ENCODE results near the gene CMTM4.
"Not testable (repeated sequence)": the region's sequence is repeated elsewhere in the genome, so short reads cannot be mapped to it uniquely, and the experiment has no call there.

The CMTM4 gene

DNA sequence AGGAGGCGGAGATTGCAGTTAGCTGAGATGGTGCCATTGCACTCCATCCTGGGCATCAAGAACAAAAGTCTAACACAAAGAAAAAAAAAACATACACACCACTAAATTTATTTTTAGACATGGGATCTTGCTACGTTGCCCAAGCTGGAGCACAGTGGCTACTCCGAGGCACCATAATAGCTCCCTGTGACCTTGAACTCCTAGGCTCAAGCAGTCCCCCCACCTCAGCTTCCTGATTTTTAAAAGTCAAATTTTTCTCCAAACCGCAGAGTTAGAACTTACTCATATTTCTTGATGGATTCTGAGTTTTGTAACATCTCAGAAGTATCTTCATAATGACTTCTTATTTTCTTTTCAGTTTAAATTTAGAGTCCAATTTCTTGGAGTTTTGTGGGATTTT lies 3.4 kb downstream of the CMTM4 start:
- DNase-seq (ENCODE audit: low spot score), result no peak
- TF ChIP-seq, protein P1, sequence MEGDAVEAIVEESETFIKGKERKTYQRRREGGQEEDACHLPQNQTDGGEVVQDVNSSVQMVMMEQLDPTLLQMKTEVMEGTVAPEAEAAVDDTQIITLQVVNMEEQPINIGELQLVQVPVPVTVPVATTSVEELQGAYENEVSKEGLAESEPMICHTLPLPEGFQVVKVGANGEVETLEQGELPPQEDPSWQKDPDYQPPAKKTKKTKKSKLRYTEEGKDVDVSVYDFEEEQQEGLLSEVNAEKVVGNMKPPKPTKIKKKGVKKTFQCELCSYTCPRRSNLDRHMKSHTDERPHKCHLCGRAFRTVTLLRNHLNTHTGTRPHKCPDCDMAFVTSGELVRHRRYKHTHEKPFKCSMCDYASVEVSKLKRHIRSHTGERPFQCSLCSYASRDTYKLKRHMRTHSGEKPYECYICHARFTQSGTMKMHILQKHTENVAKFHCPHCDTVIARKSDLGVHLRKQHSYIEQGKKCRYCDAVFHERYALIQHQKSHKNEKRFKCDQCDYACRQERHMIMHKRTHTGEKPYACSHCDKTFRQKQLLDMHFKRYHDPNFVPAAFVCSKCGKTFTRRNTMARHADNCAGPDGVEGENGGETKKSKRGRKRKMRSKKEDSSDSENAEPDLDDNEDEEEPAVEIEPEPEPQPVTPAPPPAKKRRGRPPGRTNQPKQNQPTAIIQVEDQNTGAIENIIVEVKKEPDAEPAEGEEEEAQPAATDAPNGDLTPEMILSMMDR (conservative IDR thresholded peaks at IDR 0.05; ENCODE audit: low read depth), result no peak
- POLR2A ChIA-PET (ENCODE audit: low non-redundant PET), result no interaction called here
- no peak overlapping the region for H3K27ac ChIP-seq
- CTCF ChIA-PET, result interaction anchor here (0.6 kb wide), 1 partner anchor 43 kb away, joined by 4 read pairs; no protein-coding TSS in a partner anchor

DNA sequence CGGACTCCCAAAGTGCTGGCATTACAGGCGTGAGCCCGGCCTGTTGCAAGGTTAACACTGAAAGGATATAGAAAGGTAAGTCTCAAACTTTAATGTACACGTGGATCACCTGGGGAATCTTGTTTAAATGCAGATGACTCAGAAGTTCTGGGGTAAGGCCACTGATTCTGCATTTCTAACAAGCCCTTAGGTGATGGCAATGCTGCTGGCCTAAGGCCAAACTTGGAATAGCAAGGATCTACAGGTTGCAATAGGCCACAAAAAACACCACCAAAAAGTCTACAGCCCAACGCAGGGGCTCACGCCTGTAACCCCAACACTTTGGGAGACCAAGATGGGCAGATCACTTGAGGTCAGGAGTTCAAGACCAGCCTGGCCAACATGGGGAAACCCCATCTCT lies 4.2 kb downstream of the CMTM4 start:
- POLR2A ChIA-PET (ENCODE audit: low non-redundant PET), result no interaction called here
- TF ChIP-seq, protein P1 (conservative IDR thresholded peaks at IDR 0.05; ENCODE audit: low read depth), result no peak
- CTCF ChIA-PET, result no interaction called here

DNA sequence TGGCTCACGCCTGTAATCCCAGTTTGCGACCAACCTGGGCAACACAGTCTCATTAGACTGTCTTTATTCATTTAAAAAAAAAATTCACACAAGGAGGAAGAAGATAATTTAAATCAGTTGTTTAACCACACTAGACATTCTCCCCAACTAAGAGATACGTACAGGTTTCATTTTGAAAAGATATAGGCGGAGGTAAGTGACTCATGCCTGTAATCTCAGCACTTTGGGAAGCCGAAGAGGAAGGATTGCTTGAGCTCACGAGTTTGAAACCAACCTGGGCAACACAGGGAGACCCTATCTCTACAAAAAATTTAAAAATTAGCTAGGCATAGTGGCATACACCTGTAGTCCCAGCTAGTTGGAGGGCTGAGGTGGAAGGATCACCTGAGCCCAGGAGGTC lies 5.3 kb downstream of the CMTM4 start:
- POLR2A ChIA-PET (ENCODE audit: low non-redundant PET), result interaction anchor here (0.6 kb wide), 1 partner anchor 16 kb away, joined by 3 read pairs; no protein-coding TSS in a partner anchor
- no peak for DNase-seq (ENCODE audit: low spot score)
- TF ChIP-seq, protein P1 (conservative IDR thresholded peaks at IDR 0.05; ENCODE audit: low read depth), result no peak
- CTCF ChIA-PET, result no interaction called here
- no peak overlapping the region for H3K27ac ChIP-seq

More for the DNA sequence above, 4.2 kb downstream of the CMTM4 start:
- peak; percentile 74 for DNase-seq (ENCODE audit: low spot score)
- no peak overlapping the region for H3K27ac ChIP-seq

DNA sequence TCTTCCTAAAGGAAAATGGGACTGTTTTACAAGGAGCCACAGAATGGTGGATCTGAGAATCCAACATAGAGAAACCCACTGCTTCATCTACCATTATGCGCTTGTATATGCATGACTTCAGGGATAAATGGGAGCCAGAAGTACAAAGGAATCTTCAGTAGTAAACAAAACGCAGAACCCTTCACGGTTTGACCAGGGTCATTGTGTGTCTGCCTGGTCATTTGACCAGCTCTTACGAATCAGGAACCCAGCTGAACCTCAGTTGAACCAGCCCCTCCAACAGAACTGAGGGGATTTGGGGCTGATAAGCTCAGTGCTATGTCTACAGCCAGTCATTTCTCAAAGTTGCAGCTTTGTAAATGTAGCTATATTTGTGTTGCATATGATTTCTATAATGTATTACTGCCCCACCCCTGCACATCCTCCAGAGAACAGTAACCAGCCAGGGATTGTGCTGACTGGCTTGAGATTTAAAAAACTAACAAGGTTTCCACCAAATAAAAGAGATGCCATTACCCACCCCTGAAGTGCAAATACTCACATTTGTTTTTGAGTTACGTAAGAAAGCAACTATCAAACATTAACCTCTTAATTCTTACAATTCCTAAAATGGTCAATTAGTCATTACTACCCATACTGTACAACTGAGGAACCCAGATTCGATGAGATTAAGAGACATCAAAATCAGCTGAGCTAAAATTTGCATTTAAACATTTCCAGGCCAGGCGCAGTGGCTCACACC lies 6.3 kb downstream of the CMTM4 start:
- TF ChIP-seq, protein P1 (conservative IDR thresholded peaks at IDR 0.05; ENCODE audit: low read depth), result no peak
- POLR2A ChIA-PET (ENCODE audit: low non-redundant PET), result no interaction called here
- DNase-seq (ENCODE audit: low spot score), result no peak
- CTCF ChIA-PET, result no interaction called here
- H3K27ac ChIP-seq, result no peak overlapping the region

DNA sequence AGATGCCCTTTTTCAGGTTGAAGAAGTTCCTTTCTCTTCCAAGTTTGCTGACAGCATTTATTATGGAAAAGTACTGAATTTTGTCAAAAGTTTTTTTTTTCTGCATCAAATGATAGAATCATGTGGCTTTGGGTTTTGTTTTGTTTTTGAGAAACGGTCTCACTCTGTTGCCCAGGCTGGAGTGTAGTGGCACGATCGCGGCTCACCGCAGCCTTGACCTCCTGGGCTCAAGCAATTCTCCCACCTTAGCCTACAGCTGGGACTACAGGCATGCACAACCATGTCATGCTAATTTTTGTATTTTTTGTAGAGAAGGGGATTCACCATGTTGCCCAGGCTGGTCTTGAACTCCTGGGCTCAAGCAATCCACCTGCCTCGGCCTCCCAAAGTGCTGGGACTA lies 7.3 kb downstream of the CMTM4 start:
- TF ChIP-seq, protein P1 (conservative IDR thresholded peaks at IDR 0.05; ENCODE audit: low read depth), result no peak
- no peak overlapping the region for H3K27ac ChIP-seq
- POLR2A ChIA-PET (ENCODE audit: low non-redundant PET), result no interaction called here
- DNase-seq (ENCODE audit: low spot score), result no peak
- CTCF ChIA-PET, result no interaction called here

DNA sequence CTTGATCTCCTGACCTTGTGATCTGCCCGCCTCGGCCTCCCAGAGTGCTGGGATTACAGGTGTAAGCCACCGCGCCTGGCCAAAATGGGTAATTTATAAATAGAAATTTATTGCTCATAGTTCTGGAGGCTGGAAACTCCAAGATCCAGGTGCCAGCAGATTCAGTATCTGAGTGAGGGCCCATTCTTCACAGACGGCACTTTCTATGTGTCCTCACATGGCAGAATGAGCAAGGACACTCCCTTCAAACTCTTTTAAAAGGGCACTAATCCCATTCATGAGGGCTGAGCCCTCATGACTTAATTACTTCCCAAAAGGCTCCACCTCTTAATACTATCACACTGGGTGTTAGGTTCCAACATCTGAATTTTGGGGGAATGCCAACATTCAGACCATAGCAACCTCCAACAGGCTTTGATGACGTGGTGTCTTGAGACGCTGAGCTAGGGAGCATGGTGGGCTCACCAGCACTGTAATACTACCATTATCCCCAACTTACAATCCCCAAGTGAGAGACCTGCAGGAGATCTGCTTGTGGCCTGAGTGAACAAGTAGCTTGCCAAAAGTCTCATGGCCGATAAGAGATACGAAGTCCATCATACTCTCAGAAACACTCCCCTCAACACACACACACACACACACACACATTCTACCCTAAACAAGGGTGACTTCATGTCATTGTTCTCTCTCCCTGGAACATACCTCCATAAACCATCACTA lies 8.5 kb downstream of the CMTM4 start:
- no peak for DNase-seq (ENCODE audit: low spot score)
- TF ChIP-seq, protein P1 (conservative IDR thresholded peaks at IDR 0.05; ENCODE audit: low read depth), result no peak
- CTCF ChIA-PET, result interaction anchor here (1.0 kb wide), 1 partner anchor 8 kb away, joined by 3 read pairs; the partner anchor contains the start of gene CMTM4
- no peak overlapping the region for H3K27ac ChIP-seq
- POLR2A ChIA-PET (ENCODE audit: low non-redundant PET), result no interaction called here

DNA sequence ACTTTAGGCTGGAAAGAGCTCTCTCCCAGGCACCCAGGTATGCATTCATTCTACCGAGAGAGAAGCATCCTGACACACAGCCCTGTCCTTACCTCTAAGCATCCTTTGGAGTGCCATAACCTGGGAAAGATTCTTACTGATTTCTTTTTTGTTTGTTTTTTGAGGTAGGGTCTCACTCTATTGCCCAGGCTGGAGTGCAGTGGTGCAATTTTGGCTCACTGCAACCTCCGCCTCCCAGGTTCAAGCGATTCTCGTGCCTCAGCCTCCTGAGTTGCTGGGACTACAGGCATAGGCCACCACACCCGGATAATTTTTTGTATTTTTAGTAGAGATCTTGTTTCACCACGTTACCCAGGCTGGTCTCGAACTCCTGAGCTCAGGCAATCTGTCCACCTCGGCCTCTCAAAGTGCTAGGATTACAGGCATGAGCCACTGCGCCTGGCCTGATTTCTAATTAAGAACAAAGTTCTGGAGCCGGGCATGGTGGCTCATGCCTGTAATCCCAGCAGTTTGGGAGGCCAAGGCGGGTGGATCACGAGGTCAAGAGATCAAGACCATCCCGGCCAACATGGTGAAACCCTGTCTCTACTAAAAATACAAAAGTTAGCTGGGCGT lies 10.9 kb downstream of the CMTM4 start:
- POLR2A ChIA-PET (ENCODE audit: low non-redundant PET); CTCF ChIA-PET; DNase-seq (ENCODE audit: low spot score); H3K27ac ChIP-seq: not testable (repeated sequence)

All from RWPE1 (cell line).